ENCODE data around the gene IGSF10.

IGSF10 gene

DNA sequence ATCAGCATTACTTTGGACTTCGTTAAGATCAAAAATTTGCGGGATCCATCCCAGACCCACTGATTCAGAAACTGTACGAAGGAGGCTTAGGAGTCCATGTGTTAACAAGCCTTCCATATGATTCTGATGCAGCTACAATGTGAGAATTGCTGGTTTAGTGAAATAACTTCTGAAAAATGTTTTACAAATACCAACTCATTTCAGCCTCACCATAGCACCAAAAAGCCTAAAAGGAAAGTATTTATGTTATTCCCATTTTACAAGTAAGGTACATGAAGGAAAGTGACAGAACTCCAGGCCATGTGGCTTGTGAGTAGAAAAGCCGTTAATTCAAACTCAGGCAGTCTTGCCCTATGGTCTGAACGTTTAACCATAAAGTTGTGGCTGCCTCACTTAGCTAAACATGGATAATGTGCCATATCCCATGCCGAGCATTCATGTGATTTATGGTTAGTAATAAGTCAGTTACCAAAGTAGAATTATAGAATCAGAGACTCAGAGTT lies 1.5 kb upstream of the IGSF10 start:
- DNase-seq, result no peak

DNA sequence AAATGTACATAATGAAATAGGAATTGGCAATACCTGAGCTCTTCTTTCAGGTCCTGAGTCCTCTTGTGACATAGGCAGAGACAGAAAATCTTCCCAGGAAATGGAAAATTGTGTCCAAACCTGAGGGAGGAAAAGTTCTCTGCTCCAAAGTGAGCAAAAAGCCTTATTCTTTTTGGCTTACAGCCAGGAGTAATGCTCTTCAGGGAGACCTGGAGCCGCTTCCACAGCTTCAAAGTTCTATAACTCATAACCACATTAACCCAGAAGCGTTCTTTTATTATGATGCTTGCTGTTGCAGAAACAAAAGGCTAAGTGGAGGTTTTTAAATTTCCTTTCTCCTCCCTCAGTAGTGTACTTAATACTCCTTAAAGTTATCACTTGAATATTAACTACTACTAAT lies 633 bp downstream of the IGSF10 start:
- no peak for DNase-seq

DNA sequence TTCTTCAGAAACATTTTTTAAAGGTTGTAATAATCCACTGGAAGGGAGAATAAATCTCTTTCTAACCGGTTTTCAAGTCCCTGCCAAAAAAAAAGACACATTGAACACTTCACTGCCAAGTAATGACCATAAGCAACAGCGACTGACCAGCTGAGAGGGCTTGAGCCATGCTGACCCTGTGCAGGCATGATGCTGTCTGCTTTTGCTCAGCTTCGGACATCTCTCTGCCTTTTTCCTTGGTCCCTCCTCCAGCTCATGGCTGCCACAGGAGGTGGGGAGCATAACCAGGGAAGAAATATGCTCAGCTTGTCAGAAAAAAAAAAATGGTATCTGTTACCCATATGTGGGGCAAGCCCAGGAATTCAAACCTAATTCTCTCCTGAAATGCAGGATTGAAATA lies 1.5 kb downstream of the IGSF10 start:
- no peak for DNase-seq

DNA sequence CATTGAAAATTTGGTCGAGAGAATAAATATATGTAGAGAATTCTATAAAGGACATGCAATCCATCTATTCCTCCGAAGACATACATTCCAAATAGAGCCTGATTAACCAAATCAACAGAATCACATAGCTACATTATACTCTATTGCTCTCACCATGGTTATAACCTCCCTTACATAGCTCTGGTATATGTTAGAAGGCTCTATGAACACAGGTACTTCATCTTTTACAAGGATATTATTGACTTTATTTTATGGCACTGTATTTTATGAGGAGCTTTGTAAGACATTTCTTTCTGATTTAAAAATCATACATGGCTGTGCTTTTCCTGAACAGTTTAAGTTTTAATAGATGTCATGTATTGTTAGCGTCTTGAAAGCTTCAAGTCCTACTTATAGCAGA lies 4.8 kb downstream of the IGSF10 start:
- no peak for DNase-seq

DNA sequence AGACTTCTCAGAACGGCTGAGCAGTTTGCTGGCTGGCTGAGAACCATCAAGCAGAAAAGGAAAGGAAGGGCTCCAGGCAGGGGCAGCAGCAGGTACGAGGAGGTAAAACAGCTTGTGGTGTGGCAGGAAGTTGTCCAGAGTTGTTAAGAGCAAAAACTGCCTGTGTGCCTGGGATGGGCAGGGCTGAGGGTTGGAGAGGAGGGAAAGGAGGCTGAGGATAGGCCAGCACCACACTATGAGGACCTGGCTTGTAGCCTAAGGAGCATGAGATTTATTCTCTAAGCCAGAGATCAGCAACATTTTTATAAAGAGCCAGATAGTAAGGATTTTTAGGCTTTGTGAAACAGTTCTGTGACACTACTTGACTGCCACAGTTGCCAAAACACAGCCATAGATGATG lies 8.0 kb downstream of the IGSF10 start:
- DNase-seq, result no peak

DNA sequence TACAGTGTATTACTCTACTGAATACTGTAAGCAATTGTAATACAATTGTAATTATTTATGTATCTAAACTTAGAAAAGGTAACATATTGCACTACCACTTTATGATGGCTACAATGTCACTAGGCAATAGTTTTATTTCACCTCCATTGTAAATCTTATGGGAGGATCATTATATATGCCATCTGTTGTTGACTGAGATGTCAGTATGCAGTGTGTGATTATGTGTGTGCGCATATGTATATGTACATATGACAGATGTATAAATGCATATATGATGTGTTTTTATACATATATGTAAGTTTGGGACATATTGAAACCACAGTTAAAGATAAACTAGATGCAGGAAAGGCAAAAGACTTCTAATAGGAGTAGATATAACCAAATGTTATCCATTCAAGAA lies 8.5 kb downstream of the IGSF10 start:
- DNase-seq, result no peak

DNA sequence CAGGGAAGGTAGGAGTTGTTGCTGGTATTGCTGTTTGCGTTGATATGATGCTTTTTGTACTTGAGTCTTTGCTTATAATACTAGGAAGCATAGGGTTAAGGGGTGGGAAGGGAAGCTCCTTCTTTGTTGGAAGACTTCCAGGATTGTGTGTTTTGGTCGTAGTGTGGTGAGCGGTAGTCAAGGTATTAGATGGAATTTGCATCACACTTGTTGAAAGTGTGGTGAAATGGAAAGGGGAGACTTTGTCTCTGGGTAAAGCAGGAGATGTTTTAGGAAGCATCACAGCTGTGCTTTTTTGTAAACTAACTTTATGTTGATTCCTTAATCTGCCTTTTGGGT lies 14.9 kb downstream of the IGSF10 start:
- no peak for DNase-seq

DNA sequence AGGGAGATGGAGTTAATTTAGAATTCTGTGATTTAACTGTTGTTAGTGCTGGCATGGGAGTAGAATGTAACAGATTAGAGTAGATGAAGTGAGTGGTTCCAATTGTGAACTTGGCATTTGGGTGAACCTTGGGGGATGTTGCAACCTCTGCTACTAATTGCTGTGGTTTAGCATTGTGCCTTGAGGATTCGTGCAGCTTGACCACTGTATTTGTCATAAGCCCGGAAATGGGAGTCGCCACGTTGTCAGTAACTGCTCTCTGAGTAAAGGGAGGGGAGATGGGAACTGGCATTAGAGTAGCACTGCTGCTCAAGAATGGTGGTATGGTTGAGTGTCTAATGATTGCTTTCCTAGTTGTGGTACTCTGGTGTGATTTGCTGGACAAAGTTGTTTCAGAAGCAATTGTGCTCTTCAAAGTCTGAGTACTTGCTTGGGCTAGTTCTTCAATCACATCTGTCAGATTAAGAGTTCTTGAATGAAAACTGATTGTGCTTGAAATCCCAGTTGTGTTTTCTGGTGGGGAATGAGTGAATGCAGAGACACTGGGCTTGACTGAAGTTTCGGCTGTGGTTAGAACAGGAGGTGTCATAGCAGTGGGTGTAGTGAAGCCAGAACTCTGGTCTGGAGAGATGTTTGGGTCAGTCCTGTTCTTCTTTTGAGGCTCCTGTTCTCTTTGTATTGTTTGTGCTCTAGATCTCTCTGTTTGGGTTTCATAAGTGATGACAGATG lies 15.4 kb downstream of the IGSF10 start:
- peak; percentile 17 for DNase-seq

DNA sequence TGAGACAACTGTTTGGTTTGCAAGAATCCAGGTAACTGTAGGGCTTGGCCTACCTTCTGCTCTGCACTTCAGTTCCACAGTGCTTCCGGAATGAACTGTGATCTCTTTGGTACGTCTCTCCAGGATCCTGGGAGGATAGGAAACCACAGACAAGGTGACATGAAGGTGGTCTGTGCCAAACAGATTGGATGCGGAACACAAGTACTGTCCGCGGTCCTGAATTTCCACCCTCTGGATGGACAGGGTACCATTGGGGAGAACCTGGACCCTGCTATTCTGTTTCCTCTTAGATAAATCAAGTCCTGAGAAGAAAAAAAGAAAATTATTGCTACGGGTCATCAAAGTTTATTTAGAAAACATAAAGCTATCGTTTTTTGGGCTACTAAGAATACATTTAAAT lies 17.3 kb downstream of the IGSF10 start:
- no peak for DNase-seq

DNA sequence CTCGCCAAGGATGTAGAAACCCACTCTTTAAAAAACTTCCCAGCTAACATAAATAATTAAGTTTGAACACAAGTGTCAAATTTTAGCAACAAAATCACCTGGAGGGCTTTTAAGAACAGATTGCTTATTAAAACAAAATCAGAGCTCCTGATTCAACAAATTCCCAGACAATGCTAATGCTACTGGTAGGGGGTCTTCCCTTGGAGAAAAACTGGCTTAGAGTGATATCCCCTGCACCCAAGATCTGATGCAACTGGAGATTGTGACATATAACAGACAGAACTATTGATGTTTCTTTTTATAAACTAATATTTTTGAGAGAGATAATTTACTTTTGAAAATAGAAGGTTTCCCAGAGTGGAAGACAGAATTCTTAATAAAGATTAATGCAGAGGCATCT lies 19.9 kb downstream of the IGSF10 start:
- DNase-seq, result no peak

DNA sequence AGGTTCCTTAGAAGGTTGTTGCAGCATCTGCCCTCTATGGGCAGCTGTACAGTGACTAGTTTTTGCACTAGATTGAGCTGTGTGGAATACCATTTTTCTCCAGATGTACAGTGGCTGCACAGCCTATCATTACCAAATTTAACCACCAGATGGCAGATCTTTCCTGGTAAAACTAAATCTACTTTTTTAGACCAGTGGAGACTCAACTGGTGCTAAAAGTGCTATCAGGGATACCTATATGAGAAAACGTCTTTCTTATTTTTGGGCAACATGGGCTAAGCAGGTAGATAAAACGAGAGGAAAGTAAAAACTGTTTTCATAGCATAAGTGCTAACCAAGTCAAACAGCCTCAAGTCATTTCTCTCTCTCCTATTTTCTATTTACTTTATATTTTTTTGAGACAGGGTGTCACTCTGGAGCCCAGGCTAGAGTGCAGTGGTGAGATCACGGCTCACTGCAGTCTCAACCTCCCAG lies 21.2 kb downstream of the IGSF10 start:
- DNase-seq, result no peak

DNA sequence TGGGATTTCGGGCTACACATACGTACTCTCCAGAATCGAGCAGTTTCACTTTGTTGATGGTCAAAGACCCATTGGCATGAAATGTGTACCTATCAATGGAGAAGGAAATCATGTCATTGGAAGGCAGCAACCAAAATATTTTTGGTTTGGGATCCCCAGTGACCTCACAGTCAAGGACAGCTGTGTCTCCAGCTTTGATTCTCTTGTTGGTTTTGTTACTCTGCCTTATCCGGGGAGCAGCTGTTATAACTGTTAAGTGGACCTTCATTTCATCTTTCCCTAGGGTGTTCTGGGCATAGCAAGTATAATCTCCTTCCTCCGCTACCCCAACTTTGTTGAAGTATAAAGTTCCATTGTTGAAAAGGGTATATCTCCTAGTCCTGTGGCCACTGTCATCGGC lies 23.0 kb downstream of the IGSF10 start:
- DNase-seq, result no peak

DNA sequence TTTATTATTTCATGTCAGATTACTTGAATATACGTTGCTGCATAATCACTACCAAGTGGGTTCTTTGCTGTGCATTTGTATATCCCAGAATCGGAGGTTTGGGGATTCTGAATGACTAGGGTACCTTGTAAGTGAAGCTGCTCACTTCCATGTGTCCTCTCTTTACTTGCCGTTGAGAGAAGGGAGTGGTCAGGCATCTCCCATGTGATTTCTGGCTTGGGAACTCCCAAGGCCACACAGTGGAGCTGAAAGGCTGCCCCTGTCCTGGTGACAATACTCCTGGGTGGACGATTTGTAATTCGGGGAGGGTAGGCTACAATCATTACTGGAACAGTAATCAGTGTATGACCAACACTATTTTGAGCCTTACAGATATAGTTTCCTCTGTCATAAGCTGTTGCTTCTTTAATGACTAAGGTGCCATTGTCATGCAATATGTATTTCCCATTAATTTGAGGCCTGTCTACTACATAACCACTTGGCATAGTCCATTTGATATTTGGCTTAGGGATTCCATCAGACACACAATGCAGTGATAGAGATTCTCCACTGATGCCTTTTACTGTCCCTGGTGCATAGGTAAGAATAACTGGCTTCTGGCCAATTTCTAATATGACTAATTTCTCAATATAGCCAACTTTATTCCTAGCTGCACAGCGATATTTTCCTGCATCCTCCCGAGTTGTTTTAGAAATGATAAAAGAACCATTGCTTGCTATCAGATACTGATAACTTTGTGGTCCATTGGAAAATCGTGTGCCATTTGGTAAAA lies 24.0 kb downstream of the IGSF10 start:
- DNase-seq, result no peak

DNA sequence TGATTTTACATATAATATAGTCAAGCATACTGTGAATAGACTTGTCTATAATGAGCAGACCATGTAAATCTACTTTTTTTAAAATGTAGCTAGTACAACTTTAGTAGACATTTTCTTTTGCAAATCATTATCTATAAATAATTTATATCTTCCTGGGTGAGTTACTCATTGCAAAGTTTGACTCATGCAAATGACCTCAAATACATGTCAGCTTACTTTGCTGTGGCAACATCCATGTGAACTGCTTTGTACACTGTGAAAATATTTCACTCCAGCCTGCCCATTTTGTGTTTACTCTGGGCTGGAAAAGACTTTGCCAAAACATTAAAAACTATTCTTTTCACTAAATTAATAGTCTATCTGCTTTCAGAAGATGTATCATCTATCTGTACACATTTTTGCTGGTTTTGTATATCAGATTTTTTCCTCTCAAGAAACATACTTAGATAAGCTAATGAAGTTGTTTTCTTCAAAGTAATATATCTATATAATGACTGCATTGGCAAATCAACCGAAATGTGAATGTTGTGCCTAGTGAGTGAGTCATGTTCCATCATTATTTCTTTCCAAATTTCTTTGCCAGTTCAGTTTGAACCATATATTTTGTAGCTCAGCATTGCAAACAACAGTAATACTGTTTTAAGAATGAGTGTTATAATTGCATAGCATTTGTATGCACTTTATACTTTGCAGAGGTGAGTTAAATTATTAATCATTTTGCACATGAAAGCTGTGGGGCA lies 26.5 kb downstream of the IGSF10 start:
- DNase-seq, result no peak

DNA sequence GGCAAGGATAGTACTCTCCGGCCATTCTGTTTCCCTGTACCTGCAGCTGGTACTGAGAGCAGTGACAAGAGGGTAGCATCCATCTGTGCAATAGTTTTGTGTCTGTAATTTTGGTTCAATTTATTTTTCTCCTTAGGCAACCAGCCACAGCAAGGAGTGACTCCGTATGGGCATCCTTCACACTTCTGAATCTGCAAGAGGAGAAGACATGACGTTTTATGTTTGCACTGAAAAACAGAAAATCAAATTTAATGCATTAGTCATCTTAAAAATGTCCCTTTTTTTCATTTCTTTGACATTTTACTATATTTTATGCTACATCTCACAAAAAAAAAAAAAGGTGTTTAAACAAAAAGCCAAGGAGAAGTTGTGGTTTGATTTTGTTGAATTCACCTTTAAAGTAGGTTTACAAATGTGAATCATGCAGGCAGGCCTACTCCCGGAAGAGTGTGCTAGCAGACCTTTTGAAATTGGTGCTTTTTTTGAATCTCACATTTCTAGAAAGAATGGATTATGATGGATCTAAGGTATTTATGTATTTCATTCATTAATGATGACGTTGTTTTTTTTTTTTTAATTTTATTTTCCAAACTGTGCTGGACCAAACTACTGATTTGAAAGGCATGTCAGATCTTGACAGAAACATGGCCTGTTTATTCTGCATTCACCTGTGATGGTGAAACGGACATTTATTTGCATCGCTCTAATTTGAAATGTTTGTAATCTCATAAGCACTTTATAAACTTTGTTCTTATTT lies 28.1 kb downstream of the IGSF10 start:
- DNase-seq, result no peak

DNA sequence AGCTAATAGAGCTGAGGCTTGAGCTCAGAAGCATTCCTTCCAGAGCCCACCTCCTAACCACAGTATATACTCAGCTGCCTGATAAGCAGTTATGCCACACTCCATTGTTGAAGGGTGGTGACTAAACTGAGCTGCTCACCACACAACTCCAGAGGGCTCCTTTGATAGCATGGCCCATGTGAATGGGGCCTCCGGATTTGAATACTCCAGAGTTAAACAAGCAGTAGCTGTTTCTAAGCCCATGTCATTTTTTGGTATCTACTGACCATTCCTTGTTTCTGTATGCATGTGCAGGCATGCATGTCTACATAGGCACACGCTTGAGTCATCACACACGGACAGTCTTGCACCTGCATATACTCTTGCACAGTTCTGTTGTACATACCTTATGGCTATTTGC lies 28.9 kb downstream of the IGSF10 start:
- DNase-seq, result no peak

DNA sequence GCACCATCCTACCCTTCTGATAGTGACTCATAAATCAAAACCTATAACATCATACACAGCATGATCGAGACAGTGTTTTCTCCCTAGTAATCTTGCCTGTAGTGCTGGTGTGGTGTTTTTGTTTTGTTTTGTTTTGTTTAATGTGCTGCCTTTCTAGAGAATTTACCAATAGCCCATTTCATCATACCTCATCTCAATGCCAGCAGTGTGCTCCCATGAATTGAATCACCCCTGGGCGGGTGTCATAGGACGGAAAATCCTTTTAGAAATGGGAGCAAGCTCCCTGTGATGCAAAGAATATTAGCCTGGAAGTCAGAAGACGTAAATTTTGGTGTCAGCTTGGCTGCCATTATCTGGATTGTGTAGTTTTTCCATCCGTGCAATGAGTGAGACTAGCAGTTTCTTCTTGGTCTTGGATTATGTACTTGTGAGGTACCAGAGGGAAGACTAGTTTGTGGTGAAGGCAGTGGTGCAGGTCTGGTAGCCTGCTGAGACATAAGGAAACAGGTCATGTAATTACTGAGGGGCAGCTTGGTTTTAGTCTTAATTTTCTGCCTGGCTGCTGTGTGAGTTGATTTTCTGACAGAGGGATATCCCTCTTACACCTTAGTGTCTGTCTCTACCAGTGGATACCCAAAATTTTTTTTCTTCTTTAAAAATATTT lies 29.9 kb downstream of the IGSF10 start:
- no peak for DNase-seq

DNA sequence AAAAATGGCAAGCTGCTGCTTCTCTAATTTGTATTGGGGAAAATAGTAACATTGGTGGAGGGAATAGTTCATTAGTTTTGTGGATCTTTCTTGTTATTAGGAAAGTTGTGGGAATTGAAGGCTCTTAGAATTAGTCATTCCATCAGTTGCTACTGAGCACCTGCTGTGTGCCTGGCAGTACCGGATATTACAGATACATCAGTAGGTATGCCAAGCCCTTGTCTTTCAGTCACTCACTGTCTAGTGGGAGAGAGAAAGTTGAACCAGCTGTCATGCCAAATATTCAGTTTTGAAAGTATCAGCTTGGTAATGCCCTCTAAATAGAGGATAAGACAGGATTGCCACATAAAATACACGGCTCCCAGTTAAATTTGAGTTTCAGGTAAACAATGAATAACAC lies 32.5 kb downstream of the IGSF10 start:
- no peak for DNase-seq

DNA sequence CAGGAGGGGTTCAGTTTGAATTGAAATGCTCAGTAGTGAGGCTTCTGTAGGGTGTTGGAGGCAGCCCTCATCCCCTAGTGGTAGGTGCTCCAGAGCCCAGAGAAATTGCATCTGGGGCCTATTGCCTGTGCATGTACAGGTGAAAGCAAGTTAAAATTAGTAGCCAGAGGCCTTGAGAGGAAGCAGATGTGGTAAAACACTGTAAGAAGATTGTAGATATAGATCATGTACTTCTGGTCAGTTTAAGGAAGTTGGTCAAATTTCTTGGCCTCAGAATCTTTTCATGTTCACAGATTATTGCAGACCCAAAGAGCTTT lies 34.6 kb downstream of the IGSF10 start:
- no peak for DNase-seq

DNA sequence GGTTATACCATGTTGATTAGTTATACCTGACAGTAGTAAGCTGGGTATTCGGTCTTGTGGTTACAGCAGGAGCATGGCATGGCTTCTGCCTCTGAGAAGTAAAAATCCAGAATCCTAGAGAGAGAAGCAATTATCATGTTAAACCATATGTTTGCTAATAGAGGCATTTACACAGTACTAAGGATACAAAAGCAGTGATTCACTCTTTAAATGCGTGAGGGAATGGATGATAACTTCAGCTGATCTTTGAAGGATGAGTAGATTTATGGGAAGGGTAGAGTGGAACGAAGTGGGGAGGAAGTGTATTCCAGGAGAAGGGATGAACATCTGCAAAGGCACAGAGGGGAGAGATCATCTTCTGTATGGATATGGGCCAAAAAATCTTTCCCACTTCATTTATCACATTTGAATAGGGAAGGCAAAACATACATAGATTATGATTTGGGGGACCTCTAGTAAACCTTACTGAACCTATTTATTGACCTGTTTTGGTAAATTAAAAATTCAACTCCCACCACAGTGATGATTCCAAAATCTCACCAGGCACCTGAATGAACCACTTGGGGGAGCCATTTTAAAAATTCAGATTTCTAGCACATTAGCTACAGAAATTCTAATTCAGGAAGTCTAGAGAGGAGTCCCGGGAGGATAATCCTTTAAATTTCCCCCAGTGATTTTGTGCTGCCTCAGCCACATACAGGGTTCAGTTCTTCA lies 35.1 kb downstream of the IGSF10 start:
- DNase-seq, result no peak

DNA sequence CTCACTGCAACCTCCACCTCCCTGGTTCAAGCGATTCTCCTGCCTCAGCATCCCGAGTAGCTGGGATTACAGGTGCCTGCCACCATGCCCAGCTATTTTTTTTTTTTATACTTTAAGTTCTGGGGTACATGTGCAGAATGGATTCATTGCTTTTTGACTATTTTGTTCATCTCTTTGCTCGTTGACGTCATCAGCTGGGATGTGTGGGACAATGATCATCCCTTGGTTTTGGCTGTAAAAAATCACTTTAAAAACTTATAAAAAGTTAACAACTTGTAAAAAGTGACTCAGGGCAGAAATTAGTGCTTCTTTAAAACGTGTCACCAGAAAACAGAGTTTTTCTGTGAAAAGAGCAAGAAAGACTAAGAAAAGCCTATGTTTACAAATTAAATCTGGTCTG lies 37.8 kb downstream of the IGSF10 start:
- DNase-seq, result no peak

DNA sequence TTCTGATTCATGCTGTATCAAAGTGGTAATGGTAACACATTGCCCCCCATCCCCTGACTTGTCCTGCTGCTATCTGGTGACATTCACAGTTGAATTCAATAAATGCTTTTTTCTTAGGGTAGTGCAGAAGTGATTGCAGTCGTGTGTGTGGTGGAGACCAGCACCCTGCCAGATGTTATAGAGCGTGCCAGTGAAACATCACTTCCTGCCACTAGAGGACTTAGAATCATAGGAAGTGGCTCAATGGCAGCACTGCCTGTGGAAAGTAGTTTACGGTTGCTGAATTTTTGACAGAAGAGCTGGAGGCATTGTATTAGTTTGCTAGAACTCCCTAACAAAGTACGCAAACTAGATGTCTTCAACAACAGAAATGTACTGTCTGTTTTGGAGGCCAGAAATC lies 38.9 kb downstream of the IGSF10 start:
- no peak for DNase-seq
